Activated T-cell treated with anti-CD3 and anti-CD28 coated beads for 24 hours (primary cell): ENCODE results near the gene SCARF2.
A peak's percentile ranks its signal among the peaks of the same experiment; 100 is the strongest.
"Not testable (repeated sequence)": the region's sequence is repeated elsewhere in the genome, so short reads cannot be mapped to it uniquely, and the experiment has no call there.

Experiments used
- DNase-seq: peaks from one replicate; pipeline ENCODE4 v3.0.0-alpha.2; 2020; ENCODE audit warnings: low read depth

Gene SCARF2

GRCh38 chr22:20437613-20438426 is at the start of gene SCARF2:
TSS of gene SCARF2 (minus strand) at chr22:20437825. CDS start at chr22:20437754, 71 bp downstream.
- no peak for DNase-seq

GRCh38 chr22:20486229-20486628 is 48.6 kb upstream of the SCARF2 start:
- DNase-seq: no peak

- no peak for DNase-seq
Observed at GRCh38 chr22:20484948-20485683, 47.5 kb upstream of the SCARF2 start.

GRCh38 chr22:20483771-20484170 is 46.1 kb upstream of the SCARF2 start:
- DNase-seq: no peak

- not testable (repeated sequence) for DNase-seq
Observed at GRCh38 chr22:20483143-20483506, 45.5 kb upstream of the SCARF2 start.

GRCh38 chr22:20479612-20480196 is 42.1 kb upstream of the SCARF2 start:
- no peak for DNase-seq

- not testable (repeated sequence) for DNase-seq
Observed at GRCh38 chr22:20478059-20478458, 40.4 kb upstream of the SCARF2 start.

GRCh38 chr22:20475569-20475968 is 37.9 kb upstream of the SCARF2 start:
- not testable (repeated sequence) for DNase-seq

GRCh38 chr22:20475115-20475436 is 37.5 kb upstream of the SCARF2 start:
- no peak for DNase-seq

GRCh38 chr22:20472629-20473442 is 35.2 kb upstream of the SCARF2 start:
- no peak for DNase-seq

- no peak for DNase-seq
Observed at GRCh38 chr22:20471126-20471833, 33.7 kb upstream of the SCARF2 start.

- not testable (repeated sequence) for DNase-seq
Observed at GRCh38 chr22:20470525-20470924, 32.9 kb upstream of the SCARF2 start.

- no peak for DNase-seq
Observed at GRCh38 chr22:20469110-20469868, 31.7 kb upstream of the SCARF2 start.

- no peak for DNase-seq
Observed at GRCh38 chr22:20466659-20467379, 29.2 kb upstream of the SCARF2 start.

GRCh38 chr22:20465759-20466077 is 28.1 kb upstream of the SCARF2 start:
- DNase-seq: no peak

- no peak for DNase-seq
Observed at GRCh38 chr22:20464912-20465758, 27.5 kb upstream of the SCARF2 start.

GRCh38 chr22:20464096-20464614 is 26.5 kb upstream of the SCARF2 start:
- DNase-seq: peak; percentile 43

GRCh38 chr22:20463324-20464095 is 25.9 kb upstream of the SCARF2 start:
- DNase-seq: no peak
